Transverse colon (tissue), 4 donors: ENCODE results near the gene SLC25A1. TPM values are rescaled to one million over a fixed set of nuclear protein-coding genes. Genes with fewer than 3 reads are reported as not detected.

Source experiments
- DNase-seq: peaks from one replicate; pipeline ENCODE4 v3.0.0-alpha.2; 2019
- H3K27ac ChIP-seq, 4 donors: fragments of 200-600 bp; sonication (generic); 2 replicates each; pipeline ENCODE4 v1.5.1; 2016 to 2018; ENCODE audit warnings: inconsistent platforms in 4 of 4
- H3K27me3 ChIP-seq: fragments of 200-600 bp; sonication (generic); 2 replicates; pipeline ENCODE4 v1.5.1; 2017; ENCODE audit warnings: inconsistent platforms
- H3K36me3 ChIP-seq, 4 donors: fragments of 200-600 bp; sonication (generic); 2 replicates each; pipeline ENCODE4 v1.5.1; 2017 to 2019; ENCODE audit warnings: inconsistent platforms in 4 of 4
- H3K4me1 ChIP-seq, 4 donors: fragments of 200-600 bp; sonication (generic); 2 replicates each; pipeline ENCODE4 v1.5.1; 2017 to 2020; ENCODE audit warnings: inconsistent platforms in 4 of 4
- H3K4me3 ChIP-seq, 4 donors: fragments of 200-600 bp; sonication (generic); 1 replicate in 1 of 4; 2 replicates in 3 of 4; pipeline versions ENCODE4 v1.5.1 to v1.6.1; 2017 to 2019; ENCODE audit warnings: inconsistent platforms in 4 of 4
- H3K9me3 ChIP-seq, 2 donors: fragments of 200-600 bp; sonication (generic); 2 replicates each; pipeline ENCODE4 v1.5.1; 2017 to 2019; ENCODE audit warnings: inconsistent platforms in 2 of 2
- EP300 ChIP-seq: sonication (generic); formaldehyde crosslinking; IDR thresholded peaks from one replicate; pipeline ENCODE4 v1.6.1; 2017; ENCODE audit warnings: antibody characterized with exemption, low read depth
- POLR2A ChIP-seq: fragments of 450-650 bp; IDR thresholded peaks from one replicate; pipeline ENCODE4 v1.6.1; 2016; ENCODE audit warnings: antibody characterized with exemption, mild to moderate bottlenecking, moderate library complexity
- POLR2AphosphoS5 ChIP-seq, 3 donors: sonication (generic); formaldehyde crosslinking; IDR thresholded peaks; one replicate each; pipeline ENCODE4 v1.6.1; 2016; ENCODE audit warnings: antibody characterized with exemption in 3 of 3
- WGBS, 2 donors: methylation state at CpG; one replicate each; pipeline ENCODE4 v1.1.5; 2018; ENCODE audit warnings: low coverage in 1 of 2; 5-methylcytosine and 5-hydroxymethylcytosine counted together
- in situ Hi-C, 4 donors: fragments of 200-750 bp; cut with MboI; loops; one replicate each; pipeline versions ENCODE4 v1.15.0 to v1.15.1; 2017; ENCODE audit warnings: low sequenced_read_pairs in 3 of 4, low pct_ligation_motif_present in 1 of 4, low pct_unique_long_range_greater_than_20kb in 1 of 4
- intact Hi-C: fragments of 100-400 bp; cut with DNase I; formaldehyde crosslinking; loops from one replicate; pipeline ENCODE4 v1.15.1; 2023; ENCODE audit warnings: low total_unique reads
- total RNA-seq, 4 donors: library from RNA; depleted of rRNA; stranded (reverse); fragments of >200 nt; gene quantifications; one replicate each; pipeline ENCODE4 v1.1.0, GENCODE V29; 2016
- TF ChIP-seq, protein P1 (sequence below), 5 experiments: fragments of 200-600 bp in 3 of 5; fragments of 450-650 bp in 2 of 5; sonication (generic) in 3 of 5; IDR thresholded peaks; 1 replicate in 2 of 5; 2 replicates in 3 of 5; pipeline ENCODE4 v1.5.1; 2016 to 2017; ENCODE audit warnings: antibody characterized with exemption in 5 of 5, inconsistent platforms in 3 of 5, mild to moderate bottlenecking in 2 of 5, moderate library complexity in 1 of 5

Gene SLC25A1
- total RNA-seq, 4 donors from 2014 or later, result 80.2 to 146 (median 132) TPM

DNA sequence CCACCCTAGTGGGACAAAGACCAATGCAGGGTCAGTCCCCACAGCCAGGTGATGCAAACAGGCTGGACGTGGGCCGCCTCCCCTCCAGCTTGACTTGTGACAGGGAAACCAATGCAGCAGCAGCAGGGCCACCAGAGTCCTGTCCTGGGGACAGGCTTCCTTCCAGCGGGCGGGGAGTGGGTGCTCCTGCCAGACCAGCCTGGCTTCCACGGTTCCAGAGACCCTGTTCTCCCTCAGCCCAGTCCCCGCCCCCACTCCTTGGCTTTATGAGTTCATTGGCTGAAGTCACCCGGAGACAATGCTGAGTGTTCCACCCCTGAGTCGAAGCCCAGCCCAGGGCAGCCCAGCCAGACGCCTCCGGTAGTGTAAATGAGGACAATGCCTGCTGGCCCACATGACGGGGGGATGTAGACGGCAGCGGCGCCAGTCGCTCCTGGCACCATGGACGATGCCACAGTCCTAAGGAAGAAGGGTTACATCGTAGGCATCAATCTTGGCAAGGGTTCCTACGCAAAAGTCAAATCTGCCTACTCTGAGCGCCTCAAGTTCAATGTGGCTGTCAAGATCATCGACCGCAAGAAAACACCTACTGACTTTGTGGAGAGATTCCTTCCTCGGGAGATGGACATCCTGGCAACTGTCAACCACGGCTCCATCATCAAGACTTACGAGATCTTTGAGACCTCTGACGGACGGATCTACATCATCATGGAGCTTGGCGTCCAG, 47.4 kb downstream of the SLC25A1 start, which contains the start of gene TSSK2:
Gene TSSK2 (plus strand): TSS at position 350 of the 726 bp plus-strand sequence. CDS start 92 bp downstream, at position 442.
- no peak for DNase-seq
- in situ Hi-C loops (loop anchor here in 1 of 4 donors (25.0 kb wide), 1 partner anchor 506 kb away; no protein-coding TSS in a partner anchor), intact Hi-C loops (no loop called here)
- TF ChIP-seq EP300, result no peak
- TF ChIP-seq, protein P1, sequence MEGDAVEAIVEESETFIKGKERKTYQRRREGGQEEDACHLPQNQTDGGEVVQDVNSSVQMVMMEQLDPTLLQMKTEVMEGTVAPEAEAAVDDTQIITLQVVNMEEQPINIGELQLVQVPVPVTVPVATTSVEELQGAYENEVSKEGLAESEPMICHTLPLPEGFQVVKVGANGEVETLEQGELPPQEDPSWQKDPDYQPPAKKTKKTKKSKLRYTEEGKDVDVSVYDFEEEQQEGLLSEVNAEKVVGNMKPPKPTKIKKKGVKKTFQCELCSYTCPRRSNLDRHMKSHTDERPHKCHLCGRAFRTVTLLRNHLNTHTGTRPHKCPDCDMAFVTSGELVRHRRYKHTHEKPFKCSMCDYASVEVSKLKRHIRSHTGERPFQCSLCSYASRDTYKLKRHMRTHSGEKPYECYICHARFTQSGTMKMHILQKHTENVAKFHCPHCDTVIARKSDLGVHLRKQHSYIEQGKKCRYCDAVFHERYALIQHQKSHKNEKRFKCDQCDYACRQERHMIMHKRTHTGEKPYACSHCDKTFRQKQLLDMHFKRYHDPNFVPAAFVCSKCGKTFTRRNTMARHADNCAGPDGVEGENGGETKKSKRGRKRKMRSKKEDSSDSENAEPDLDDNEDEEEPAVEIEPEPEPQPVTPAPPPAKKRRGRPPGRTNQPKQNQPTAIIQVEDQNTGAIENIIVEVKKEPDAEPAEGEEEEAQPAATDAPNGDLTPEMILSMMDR (IDR thresholded peaks at IDR 0.05), result no peak
- no peak for TF ChIP-seq POLR2AphosphoS5 (IDR thresholded peaks at IDR 0.05)
- no peak for TF ChIP-seq POLR2A
- Histone ChIP-seq H3K27me3 (no peaks in the 10 kb centered on the region), H3K4me3 (no peak within 1 kb of the TSS), H3K27ac (no peak within 1 kb of the TSS), H3K9me3 (no peaks in the 10 kb centered on the region), H3K4me1 (no peaks in the 10 kb centered on the region), H3K36me3 (peaks cover 0 to 10% (median 4%) of the 10 kb centered on the region in 4 donors)
- 89% methylated on average over 27 of the region's 27 CpGs; no CpG with 5 or more reads in 1 of the 2 donors for WGBS, 2 donors

DNA sequence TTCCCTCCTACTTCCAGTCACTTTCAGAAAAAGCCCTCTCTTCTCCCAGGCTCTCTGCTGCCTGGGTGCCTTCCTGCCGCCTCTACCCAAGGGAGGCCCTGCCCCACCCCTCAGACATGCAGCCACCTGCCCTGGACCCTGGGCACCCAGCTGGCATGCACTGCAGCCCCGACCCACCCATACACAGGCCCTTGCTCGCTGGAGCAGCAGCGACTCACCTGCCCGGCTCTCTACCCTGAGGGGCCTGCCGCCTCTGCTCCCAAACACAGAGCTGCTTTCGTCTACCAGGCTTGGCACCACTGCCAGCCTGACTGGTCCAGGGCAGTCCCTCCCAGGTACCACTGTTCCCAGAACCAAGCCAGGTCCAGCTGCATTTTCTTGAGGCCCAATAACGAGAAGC, 48.7 kb downstream of the SLC25A1 start:
- H3K4me3 ChIP-seq, result no peak overlapping the region
- H3K27me3 ChIP-seq, result no peaks in the 10 kb centered on the region
- 74% methylated on average over 8 of the region's 8 CpGs; no CpG with 5 or more reads in 1 of the 2 donors for WGBS, 2 donors
- in situ Hi-C loops, result loop anchor here in 1 of 4 donors (25.0 kb wide), 1 partner anchor 507 kb away; no protein-coding TSS in a partner anchor
- no peak for TF ChIP-seq EP300
- TF ChIP-seq, protein P1 (IDR thresholded peaks at IDR 0.05), result no peak
- TF ChIP-seq POLR2A, result no peak
- no peak for TF ChIP-seq POLR2AphosphoS5 (IDR thresholded peaks at IDR 0.05)
- H3K4me1 ChIP-seq, result no peaks in the 10 kb centered on the region
- DNase-seq, result no peak
- H3K36me3 ChIP-seq, result peaks cover 0 to 10% (median 4%) of the 10 kb centered on the region in 4 donors
- intact Hi-C loops, result no loop called here
- H3K27ac ChIP-seq, result no peak overlapping the region
- H3K9me3 ChIP-seq, result no peaks in the 10 kb centered on the region

DNA sequence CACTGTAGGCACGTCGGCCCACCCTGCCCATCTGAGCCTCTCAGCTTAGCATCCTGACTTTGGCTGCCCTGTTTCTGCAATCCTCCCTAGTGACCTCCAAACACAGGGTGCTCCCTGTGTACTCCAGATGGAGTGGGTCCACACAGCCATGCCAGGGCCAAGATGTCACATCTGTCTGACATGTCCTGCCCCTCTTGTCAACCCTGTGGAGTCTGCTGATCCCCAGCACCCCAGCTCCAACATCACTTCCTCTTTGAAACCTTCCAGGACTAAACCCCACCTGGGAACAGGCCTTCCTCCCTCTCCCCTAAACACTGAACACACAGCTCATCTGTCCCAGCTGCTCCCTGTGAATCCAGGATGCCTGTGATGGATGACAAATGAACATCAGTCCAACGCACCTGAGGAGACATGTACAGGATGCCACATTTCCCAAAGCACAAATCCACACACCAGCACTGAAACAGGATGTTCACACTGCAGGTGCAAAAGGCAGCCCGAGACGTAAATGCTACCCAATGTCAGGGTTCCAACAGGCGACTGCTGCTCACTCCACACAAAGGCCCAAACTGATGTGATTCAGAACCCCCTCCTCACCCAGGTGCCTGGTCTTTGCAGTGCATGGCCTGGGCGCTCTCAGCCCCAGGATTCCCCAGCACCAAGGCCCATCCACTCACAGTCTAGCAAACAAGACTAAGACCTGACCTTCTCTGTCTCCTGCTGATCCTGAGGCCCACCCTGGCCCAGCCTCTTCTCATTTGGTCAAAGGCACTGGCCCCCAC, 49.4 kb downstream of the SLC25A1 start:
- Histone ChIP-seq H3K4me3 (no peak overlapping the region), H3K27me3 (no peaks in the 10 kb centered on the region), H3K27ac (no peak overlapping the region), H3K9me3 (no peaks in the 10 kb centered on the region), H3K4me1 (no peaks in the 10 kb centered on the region), H3K36me3 (peaks cover 0 to 7% (median 2%) of the 10 kb centered on the region in 4 donors)
- intact Hi-C loops (no loop called here), in situ Hi-C loops (loop anchor here in 1 of 4 donors (25.0 kb wide), 1 partner anchor 508 kb away; no protein-coding TSS in a partner anchor)
- DNase-seq, result no peak
- no peak for TF ChIP-seq POLR2A
- WGBS, 2 donors, result 89% methylated on average over 7 of the region's 7 CpGs; no CpG with 5 or more reads in 1 of the 2 donors

DNA sequence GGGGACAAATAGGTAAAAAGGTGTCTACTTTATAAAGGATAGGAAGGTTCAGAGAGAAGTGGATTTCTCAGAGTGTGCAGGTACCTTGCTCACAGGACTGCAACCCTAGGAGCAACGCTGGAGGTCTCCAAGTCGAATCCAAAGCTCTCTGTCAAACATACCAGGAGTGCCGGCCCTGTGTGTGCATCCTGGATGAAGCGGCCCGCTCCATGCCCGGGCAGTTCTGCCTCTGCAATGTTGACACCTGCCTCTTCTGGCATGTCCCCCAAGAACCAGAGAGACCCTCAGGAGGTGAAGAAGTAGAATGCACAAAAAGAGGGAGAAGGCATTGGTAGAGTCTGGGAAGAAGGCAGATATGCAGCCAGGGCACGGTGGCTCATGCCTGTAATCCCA, 50.5 kb downstream of the SLC25A1 start:
- Histone ChIP-seq H3K36me3 (no peaks in the 10 kb centered on the region), H3K4me3 (no peak overlapping the region), H3K4me1 (peaks cover 0 to 3% (median 1%) of the 10 kb centered on the region in 4 donors), H3K27me3 (no peaks in the 10 kb centered on the region), H3K27ac (no peak overlapping the region), H3K9me3 (no peaks in the 10 kb centered on the region)
- in situ Hi-C loops (loop anchor here in 1 of 4 donors (25.0 kb wide), 1 partner anchor 509 kb away; no protein-coding TSS in a partner anchor), intact Hi-C loops (no loop called here)
- WGBS, 2 donors, result 75 to 81% methylated on average over 7 of the region's 7 CpGs
- TF ChIP-seq, protein P1 (IDR thresholded peaks at IDR 0.05), result no peak
- TF ChIP-seq POLR2AphosphoS5 (IDR thresholded peaks at IDR 0.05) (no peak), POLR2A (no peak), EP300 (no peak)
- no peak for DNase-seq
